GM12878 (cell line): ENCODE data around the gene ZSWIM3. TPM values are rescaled to one million over a fixed set of nuclear protein-coding genes. Genes with fewer than 3 reads are reported as not detected.

Experiments used
- ATAC-seq: fragments of 200-7000 bp; cut with Tn5 transposase; 3 replicates; pipeline ENCODE4 v1.9.1; 2020; ENCODE audit warnings: mild to moderate bottlenecking, moderate library complexity
- BruUV-seq: library from RNA; stranded (reverse); fragments of 400-500 nt; replicated peaks from 2 replicates; lab custom pipeline; 2021; lab: Mats Ljungman, UMichigan
- CTCF ChIA-PET: fragments of 300-600 bp; sonication (Branson Sonifier 250); formaldehyde crosslinking; extraction: SDS; loops from one replicate; lab custom pipeline; 2021; ENCODE audit warnings: inconsistent platforms; lab: Yijun Ruan, JAX
- POLR2A ChIA-PET: fragments of 350-600 bp; formaldehyde crosslinking; extraction: SDS; loops from one replicate; lab custom pipeline; 2021; ENCODE audit warnings: inconsistent platforms; lab: Charles Lee
- RAD21 ChIA-PET: fragments of 300-600 bp; sonication (Branson Sonifier 250); formaldehyde crosslinking; loops from one replicate; lab custom pipeline; 2023; ENCODE audit warnings: antibody characterized with exemption; ENCODE audit not compliant: unreplicated experiment; lab: Charles Lee
- SMC1A ChIA-PET: fragments of 300-600 bp; sonication (Branson Sonifier 250); formaldehyde crosslinking; loops from one replicate; lab custom pipeline; 2023; ENCODE audit not compliant: unreplicated experiment, uncharacterized antibody; lab: Charles Lee
- DNase-seq: peaks from one replicate; pipeline ENCODE4 v3.0.0-alpha.2; 2011; ENCODE audit warnings: low read depth, low spot score
- FAIRE-seq: peaks from 3 replicates; lab custom pipeline; 2011; peaks lifted over from hg19 to GRCh38; lab: Jason Lieb, UNC
- H2AFZ ChIP-seq: 2 replicates; pipeline ENCODE4 v1.6.0; 2011; ENCODE audit warnings: low read depth, low read length, control low read depth; ENCODE audit not compliant: control insufficient read depth
- H3K27ac ChIP-seq: 2 replicates; pipeline ENCODE4 v1.5.1; 2011; ENCODE audit warnings: control low read depth; ENCODE audit not compliant: control insufficient read depth, insufficient read depth
- H3K27me3 ChIP-seq, 2 experiments: replicated peaks in 1 of 2; 2 replicates each; pipeline versions ENCODE4 v1.6.0 to v1.6.1; 2011; ENCODE audit warnings: low read length in 1 of 2; ENCODE audit not compliant: control insufficient read depth in 2 of 2, insufficient read depth in 2 of 2
- H3K36me3 ChIP-seq, 2 experiments: 2 replicates each; pipeline ENCODE4 v1.5.1; 2011; ENCODE audit warnings: low read length in 1 of 2; ENCODE audit not compliant: control insufficient read depth in 2 of 2, insufficient read depth in 2 of 2
- H3K4me1 ChIP-seq: 2 replicates; pipeline ENCODE4 v1.6.1; 2011; ENCODE audit warnings: mild to moderate bottlenecking, low read length, moderate library complexity, mixed read lengths; ENCODE audit not compliant: control insufficient read depth, insufficient read depth
- H3K4me2 ChIP-seq: 2 replicates; pipeline ENCODE4 v1.6.0; 2011; ENCODE audit warnings: control low read depth; ENCODE audit not compliant: control insufficient read depth, insufficient read depth
- H3K4me3 ChIP-seq: fragments of 200-600 bp; sonication (generic); 2 replicates; pipeline ENCODE4 v1.5.1; 2016
- H3K79me2 ChIP-seq: 2 replicates; pipeline ENCODE4 v1.6.0; 2011; ENCODE audit warnings: low read length; ENCODE audit not compliant: control insufficient read depth, insufficient read depth
- H3K9ac ChIP-seq: 2 replicates; pipeline ENCODE4 v1.8.0; 2011; ENCODE audit warnings: low read length, control low read depth, mixed read lengths; ENCODE audit not compliant: control insufficient read depth, insufficient read depth
- H3K9me3 ChIP-seq: replicated peaks from 3 replicates; pipeline ENCODE4 v1.5.1; 2011; ENCODE audit warnings: mild to moderate bottlenecking, low read length; ENCODE audit not compliant: control insufficient read depth, insufficient read depth
- H4K20me1 ChIP-seq: 2 replicates; pipeline ENCODE4 v1.6.0; 2011; ENCODE audit not compliant: control insufficient read depth, insufficient read depth
- DPF2 ChIP-seq: fragments of 450-650 bp; IDR thresholded peaks from 2 replicates; pipeline ENCODE4 v1.6.1; 2017; ENCODE audit warnings: mild to moderate bottlenecking
- HDGF ChIP-seq: fragments of 450-650 bp; IDR thresholded peaks from 2 replicates; pipeline ENCODE4 v1.6.1; 2016; ENCODE audit warnings: antibody characterized with exemption
- IKZF2 ChIP-seq, 2 experiments: fragments of 450-650 bp; IDR thresholded peaks; 2 replicates each; pipeline ENCODE4 v1.6.1; 2017; ENCODE audit warnings: mild to moderate bottlenecking in 2 of 2, moderate library complexity in 2 of 2
- IRF4 ChIP-seq: IDR thresholded peaks from 2 replicates; pipeline ENCODE4 v1.6.1; 2011; ENCODE audit warnings: low read depth, low read length
- PML ChIP-seq: IDR thresholded peaks from 2 replicates; pipeline ENCODE4 v1.6.1; 2012; ENCODE audit warnings: low read length, inconsistent platforms
- POLR2A ChIP-seq: IDR thresholded peaks from 2 replicates; pipeline ENCODE4 v1.6.1; 2011; ENCODE audit warnings: low read depth, mild to moderate bottlenecking, low read length
- RCOR1 ChIP-seq: conservative IDR thresholded peaks from 2 replicates; pipeline ENCODE4 v1.6.1; 2012; ENCODE audit warnings: low read depth, low read length, improper control_type of control experiment
- SIX5 ChIP-seq: IDR thresholded peaks from 2 replicates; pipeline ENCODE4 v1.6.1; 2011; ENCODE audit warnings: mild to moderate bottlenecking, low read depth, low read length, moderate library complexity; ENCODE audit not compliant: severe bottlenecking
- ZBED1 ChIP-seq: IDR thresholded peaks from 2 replicates; pipeline ENCODE4 v1.6.1; 2016; ENCODE audit warnings: borderline replicate concordance
- WGBS: methylation state at CpG from one replicate; pipeline ENCODE4 v1.1.6; 2016; ENCODE audit warnings: low lambda C conversion rate; ENCODE audit not compliant: insufficient replicate concordance, insufficient coverage; ENCODE audit errors: missing lambda C conversion rate; 5-methylcytosine and 5-hydroxymethylcytosine counted together
- in situ Hi-C: fragments of 300-500 bp; cut with MboI; formaldehyde crosslinking; loops from 9 replicates; pipeline ENCODE4 v1.14.3; 2018; ENCODE audit warnings: mixed read lengths
- intact Hi-C: fragments of 100-400 bp; cut with micrococcal nuclease; formaldehyde crosslinking; loops from one replicate; pipeline ENCODE4 v1.14.2; 2022; ENCODE audit not compliant: unreplicated experiment
- polyA plus RNA-seq, 11 experiments: library from polyadenylated mRNA; depleted of rRNA in 4 of 11; unstranded in 6 of 11; stranded (reverse) in 5 of 11; fragments of >200 nt; fragmentation: Nextera tagmentation in 4 of 11; fragmentation: Illumina TruSeq in 1 of 11; extraction: Ambion mirVana in 4 of 11; extraction: Trizol in 1 of 11; gene quantifications; 1 replicate in 1 of 11; 2 replicates in 10 of 11; pipeline versions ENCODE4 v1.2.1 to v1.2.3, GENCODE V29; 2011 to 2016; ENCODE audit warnings: inconsistent platforms in 2 of 11, missing spikeins in 2 of 11, low read depth in 1 of 11
- total RNA-seq, 4 experiments: library from RNA; depleted of rRNA in 3 of 4; stranded (reverse); fragments of >200 nt in 3 of 4; fragmentation: Illumina TruSeq in 1 of 4; extraction: Trizol in 1 of 4; gene quantifications; 2 replicates each; pipeline versions ENCODE4 v1.2.1 to v1.2.3, GENCODE V29; 2013 to 2021
- TF ChIP-seq, protein P1 (sequence below): IDR thresholded peaks from 2 replicates; pipeline ENCODE4 v1.6.1; 2011; ENCODE audit warnings: low read depth, mild to moderate bottlenecking, low read length, moderate library complexity, borderline replicate concordance; ENCODE audit errors: extremely low read depth
- TF ChIP-seq, protein P2 (sequence below): fragments of 450-650 bp; IDR thresholded peaks from 2 replicates; pipeline ENCODE4 v1.6.1; 2017; ENCODE audit warnings: borderline replicate concordance
- TF ChIP-seq, protein P3 (sequence below): fragments of 450-650 bp; IDR thresholded peaks from 2 replicates; pipeline ENCODE4 v1.6.1; 2018; ENCODE audit warnings: borderline replicate concordance, mild to moderate bottlenecking; ENCODE audit not compliant: partially characterized antibody

The ZSWIM3 gene
- total and polyA plus RNA-seq, 10 of the 15 experiments (the other 5 are each of a cell fraction or from before 2014, with no cell fraction given) = 1.6 to 5.1 (median 4.2) TPM

GRCh38 chr20:45892828-45893500 is 35.5 kb downstream of the ZSWIM3 start:
- ATAC-seq (no peak), DNase-seq (no peak), FAIRE-seq (no peak)
- H3K27me3 ChIP-seq = no peaks in the 10 kb centered on the region
- intact Hi-C loops = loop anchor here (5.0 kb wide), 1 partner anchor 79 kb away; the partner anchor contains the start of gene ZNF335
- H3K36me3 ChIP-seq = peaks cover 0 to 4% of the 10 kb centered on the region in 2 experiments; a peak in 2 of 4 replicates
- no peaks in the 10 kb centered on the region for H3K9me3 ChIP-seq
- no peaks in the 10 kb centered on the region for H4K20me1 ChIP-seq
- H2AFZ ChIP-seq = no peak overlapping the region
- TSS peak; percentile 56 for BruUV-seq
- 0 out of 2 replicates have a peak, but pooled peaks have one; percentile 14 for TF ChIP-seq POLR2A
- TF ChIP-seq, protein P1, sequence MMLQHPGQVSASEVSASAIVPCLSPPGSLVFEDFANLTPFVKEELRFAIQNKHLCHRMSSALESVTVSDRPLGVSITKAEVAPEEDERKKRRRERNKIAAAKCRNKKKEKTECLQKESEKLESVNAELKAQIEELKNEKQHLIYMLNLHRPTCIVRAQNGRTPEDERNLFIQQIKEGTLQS = no peak
- in situ Hi-C loops = no loop called here
- SMC1A ChIA-PET = interaction anchor here (1.2 to 2.8 kb wide), 3 partner anchors 18 to 78 kb away, joined by 3 to 12 read pairs (median 3); partner anchors contain the start of gene PLTP
- peaks cover 4% of the 10 kb centered on the region for H3K79me2 ChIP-seq
- 2% methylated on average over 4 of the region's 4 CpGs for WGBS
- CTCF ChIA-PET = interaction anchor here (1.0 to 1.2 kb wide), 2 partner anchors 68 to 77 kb away, joined by 3 to 4 read pairs; no protein-coding TSS in a partner anchor
- POLR2A ChIA-PET = interaction anchor here (0.6 to 2.4 kb wide), 4 partner anchors 10 to 77 kb away, joined by 3 to 9 read pairs (median 3); no protein-coding TSS in a partner anchor
- H3K9ac ChIP-seq = no peak overlapping the region
- no peak overlapping the region for H3K4me2 ChIP-seq
- RAD21 ChIA-PET = interaction anchor here (3.4 kb wide), 1 partner anchor 18 kb away, joined by 13 read pairs; no protein-coding TSS in a partner anchor
- no peak overlapping the region for H3K27ac ChIP-seq
- no peak overlapping the region for H3K4me3 ChIP-seq
- peaks cover 22% of the 10 kb centered on the region for H3K4me1 ChIP-seq

- ATAC-seq (no peak), DNase-seq (no peak), FAIRE-seq (no peak)
- no peaks in the 10 kb centered on the region for H3K27me3 ChIP-seq
- no peaks in the 10 kb centered on the region for H4K20me1 ChIP-seq
- no peak overlapping the region for H2AFZ ChIP-seq
- BruUV-seq = no TSS peak
- intact Hi-C loops = loop anchor here (5.0 kb wide), 1 partner anchor 78 kb away; the partner anchor contains the start of gene ZNF335
- H3K9me3 ChIP-seq = no peaks in the 10 kb centered on the region
- H3K36me3 ChIP-seq = peaks cover 0 to 4% of the 10 kb centered on the region in 2 experiments; a peak in 2 of 4 replicates
- ChIA-PET RAD21 (no interaction called here), SMC1A (interaction anchor here (1.2 kb wide), 1 partner anchor 41 kb away, joined by 3 read pairs; no protein-coding TSS in a partner anchor), POLR2A (no interaction called here), CTCF (interaction anchor here (0.7 kb wide), 1 partner anchor 9 kb away, joined by 3 read pairs; no protein-coding TSS in a partner anchor)
- 55% methylated on average over 4 of the region's 4 CpGs for whole genome bisulfite sequencing
- H3K9ac ChIP-seq = no peak overlapping the region
- peaks cover 4% of the 10 kb centered on the region for H3K79me2 ChIP-seq
- H3K4me1 ChIP-seq = peaks cover 22% of the 10 kb centered on the region
- no peak overlapping the region for H3K4me3 ChIP-seq
- in situ Hi-C loops = no loop called here
- H3K27ac ChIP-seq = no peak overlapping the region
- H3K4me2 ChIP-seq = no peak overlapping the region
- TF ChIP-seq, protein P2, sequence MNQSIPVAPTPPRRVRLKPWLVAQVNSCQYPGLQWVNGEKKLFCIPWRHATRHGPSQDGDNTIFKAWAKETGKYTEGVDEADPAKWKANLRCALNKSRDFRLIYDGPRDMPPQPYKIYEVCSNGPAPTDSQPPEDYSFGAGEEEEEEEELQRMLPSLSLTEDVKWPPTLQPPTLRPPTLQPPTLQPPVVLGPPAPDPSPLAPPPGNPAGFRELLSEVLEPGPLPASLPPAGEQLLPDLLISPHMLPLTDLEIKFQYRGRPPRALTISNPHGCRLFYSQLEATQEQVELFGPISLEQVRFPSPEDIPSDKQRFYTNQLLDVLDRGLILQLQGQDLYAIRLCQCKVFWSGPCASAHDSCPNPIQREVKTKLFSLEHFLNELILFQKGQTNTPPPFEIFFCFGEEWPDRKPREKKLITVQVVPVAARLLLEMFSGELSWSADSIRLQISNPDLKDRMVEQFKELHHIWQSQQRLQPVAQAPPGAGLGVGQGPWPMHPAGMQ = no peak
- TF ChIP-seq SIX5 = no peak
- TF ChIP-seq, protein P3, sequence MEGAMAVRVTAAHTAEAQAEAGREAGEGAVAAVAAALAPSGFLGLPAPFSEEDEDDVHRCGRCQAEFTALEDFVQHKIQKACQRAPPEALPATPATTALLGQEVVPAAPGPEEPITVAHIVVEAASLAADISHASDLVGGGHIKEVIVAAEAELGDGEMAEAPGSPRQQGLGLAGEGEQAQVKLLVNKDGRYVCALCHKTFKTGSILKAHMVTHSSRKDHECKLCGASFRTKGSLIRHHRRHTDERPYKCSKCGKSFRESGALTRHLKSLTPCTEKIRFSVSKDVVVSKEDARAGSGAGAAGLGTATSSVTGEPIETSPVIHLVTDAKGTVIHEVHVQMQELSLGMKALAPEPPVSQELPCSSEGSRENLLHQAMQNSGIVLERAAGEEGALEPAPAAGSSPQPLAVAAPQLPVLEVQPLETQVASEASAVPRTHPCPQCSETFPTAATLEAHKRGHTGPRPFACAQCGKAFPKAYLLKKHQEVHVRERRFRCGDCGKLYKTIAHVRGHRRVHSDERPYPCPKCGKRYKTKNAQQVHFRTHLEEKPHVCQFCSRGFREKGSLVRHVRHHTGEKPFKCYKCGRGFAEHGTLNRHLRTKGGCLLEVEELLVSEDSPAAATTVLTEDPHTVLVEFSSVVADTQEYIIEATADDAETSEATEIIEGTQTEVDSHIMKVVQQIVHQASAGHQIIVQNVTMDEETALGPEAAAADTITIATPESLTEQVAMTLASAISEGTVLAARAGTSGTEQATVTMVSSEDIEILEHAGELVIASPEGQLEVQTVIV = no peak
- TF ChIP-seq DPF2 = no peak
- TF ChIP-seq IKZF2 (IDR thresholded peaks at IDR 0.05) = no peak
- TF ChIP-seq PML = no peak
- TF ChIP-seq ZBED1 = no peak
- no peak for TF ChIP-seq POLR2A
- no peak for TF ChIP-seq RCOR1
- no peak for TF ChIP-seq IRF4
- TF ChIP-seq HDGF = no peak
These were observed 36.4 kb downstream of the ZSWIM3 start for GRCh38 chr20:45893831-45894230.
